SK-N-SH (cell line): ENCODE results near the gene ALKBH6. TPM values are rescaled to one million over a fixed set of nuclear protein-coding genes. Genes with fewer than 3 reads are reported as not detected.

Experiments used
- CTCF ChIA-PET: fragments of 300-600, 350-600 bp; formaldehyde crosslinking; extraction: SDS; loops from one replicate; lab custom pipeline; 2021; lab: Yijun Ruan, JAX
- POLR2A ChIA-PET: fragments of 350-600 bp; sonication (Branson Sonifier 250); formaldehyde crosslinking; extraction: SDS; loops from one replicate; lab custom pipeline; 2020; ENCODE audit warnings: antibody characterized with exemption, inconsistent platforms; lab: Yijun Ruan, JAX
- DNase-seq: peaks from one replicate; pipeline ENCODE4 v3.0.0; 2012
- H2AFZ ChIP-seq: fragments of 200-600 bp; sonication (generic); 2 replicates; pipeline ENCODE4 v1.8.1; 2016; ENCODE audit warnings: antibody characterized with exemption, mild to moderate bottlenecking, low read depth
- H3F3A ChIP-seq: fragments of 200-600 bp; sonication (generic); replicated peaks from 2 replicates; pipeline ENCODE3; 2016; ENCODE audit warnings: antibody characterized with exemption, mild to moderate bottlenecking; ENCODE audit not compliant: insufficient read depth
- H3K27ac ChIP-seq, 2 experiments: fragments of 200-500 bp in 1 of 2; fragments of 200-600 bp in 1 of 2; sonication (Bioruptor generic) in 1 of 2; sonication (generic), shearing (Covaris generic) in 1 of 2; 2 replicates each; pipeline versions ENCODE4 v1.5.1 to v1.6.1; 2014 to 2016; ENCODE audit warnings: low read depth in 2 of 2, inconsistent platforms in 1 of 2, low read length in 1 of 2, mild to moderate bottlenecking in 1 of 2, mixed read lengths in 1 of 2
- H3K27me3 ChIP-seq: fragments of 200-600 bp; sonication (generic), shearing (Covaris generic); 2 replicates; pipeline ENCODE4 v1.6.1; 2016; ENCODE audit warnings: mixed run types; ENCODE audit not compliant: insufficient read depth
- H3K36me3 ChIP-seq, 2 experiments: fragments of 200-500 bp in 1 of 2; fragments of 200-600 bp in 1 of 2; sonication (Bioruptor generic) in 1 of 2; sonication (generic) in 1 of 2; replicated peaks in 1 of 2; 2 replicates each; pipeline versions ENCODE3 to v1.5.1; 2014 to 2016; ENCODE audit warnings: low read length in 1 of 2, mild to moderate bottlenecking in 1 of 2; ENCODE audit not compliant: insufficient read depth in 2 of 2, control insufficient read depth in 1 of 2
- H3K4me1 ChIP-seq, 2 experiments: fragments of 200-500 bp in 1 of 2; fragments of 200-600 bp in 1 of 2; sonication (Bioruptor generic) in 1 of 2; sonication (generic), shearing (Covaris generic) in 1 of 2; 2 replicates each; pipeline versions ENCODE4 v1.5.1 to v1.6.1; 2014 to 2016; ENCODE audit warnings: low read depth in 1 of 2, low read length in 1 of 2, mixed run types in 1 of 2; ENCODE audit not compliant: insufficient read depth in 2 of 2, control insufficient read depth in 1 of 2
- H3K4me2 ChIP-seq: fragments of 200-600 bp; sonication (generic), shearing (Covaris generic); 2 replicates; pipeline ENCODE4 v1.6.1; 2017; ENCODE audit warnings: mixed run types
- H3K4me3 ChIP-seq, 2 experiments: fragments of 200-500 bp in 1 of 2; fragments of 200-600 bp in 1 of 2; sonication (Bioruptor generic) in 1 of 2; sonication (generic), shearing (Covaris generic) in 1 of 2; 2 replicates each; pipeline versions ENCODE4 v1.5.1 to v1.8.1; 2014 to 2016; ENCODE audit warnings: low read depth in 2 of 2, inconsistent platforms in 1 of 2, low read length in 1 of 2, mild to moderate bottlenecking in 1 of 2, mixed read lengths in 1 of 2, moderate library complexity in 1 of 2
- H3K79me2 ChIP-seq: fragments of 200-600 bp; sonication (generic); 2 replicates; pipeline ENCODE4 v1.8.1; 2017; ENCODE audit warnings: mild to moderate bottlenecking; ENCODE audit not compliant: insufficient read depth
- H3K9ac ChIP-seq: fragments of 200-600 bp; sonication (generic); 2 replicates; pipeline ENCODE4 v1.6.1; 2017; ENCODE audit warnings: mixed run types
- H3K9me2 ChIP-seq: fragments of 200-600 bp; sonication (generic); 2 replicates; pipeline ENCODE4 v1.6.1; 2017; ENCODE audit warnings: mixed run types
- H3K9me3 ChIP-seq: fragments of 200-600 bp; sonication (generic); 2 replicates; pipeline ENCODE4 v1.6.1; 2017; ENCODE audit warnings: mixed run types, mild to moderate bottlenecking, moderate library complexity
- H4K20me1 ChIP-seq: fragments of 200-600 bp; sonication (generic); 2 replicates; pipeline ENCODE4 v1.6.1; 2017; ENCODE audit warnings: mild to moderate bottlenecking, mixed run types; ENCODE audit not compliant: insufficient read depth
- CTCF ChIP-seq: fragments of 200-600 bp; sonication (generic); IDR thresholded peaks from 2 replicates; pipeline ENCODE4 v1.6.1; 2017; ENCODE audit warnings: antibody characterized with exemption, mild to moderate bottlenecking, moderate library complexity
- POLR2AphosphoS5 ChIP-seq: IDR thresholded peaks from 2 replicates; pipeline ENCODE4 v1.6.1; 2012; ENCODE audit warnings: low read depth, low read length
- RAD21 ChIP-seq: IDR thresholded peaks from 2 replicates; pipeline ENCODE4 v1.6.1; 2012; ENCODE audit warnings: mild to moderate bottlenecking, low read length
- SIN3A ChIP-seq: IDR thresholded peaks from 2 replicates; pipeline ENCODE4 v1.6.1; 2012; ENCODE audit warnings: low read depth, mild to moderate bottlenecking, low read length, moderate library complexity, borderline replicate concordance
- TAF1 ChIP-seq: IDR thresholded peaks from 2 replicates; pipeline ENCODE4 v1.6.1; 2012; ENCODE audit warnings: low read depth, mild to moderate bottlenecking, low read length, moderate library complexity, borderline replicate concordance
- WGBS: methylation state at CpG from one replicate; pipeline ENCODE4 v1.1.6; 2017; ENCODE audit warnings: low lambda C conversion rate; 5-methylcytosine and 5-hydroxymethylcytosine counted together
- polyA plus RNA-seq, 3 experiments: library from polyadenylated mRNA; depleted of rRNA; stranded (reverse); fragments of >200 nt; gene quantifications; 2 replicates each; pipeline ENCODE4 v1.2.3, GENCODE V29; 2012
- TF ChIP-seq, protein P1 (sequence below): IDR thresholded peaks from 2 replicates; pipeline ENCODE4; 2012

ALKBH6 gene
- polyA plus RNA-seq, 1 of the 3 experiments (the other 2 are of a cell fraction), result 29.9 TPM

- TF ChIP-seq, protein P1, sequence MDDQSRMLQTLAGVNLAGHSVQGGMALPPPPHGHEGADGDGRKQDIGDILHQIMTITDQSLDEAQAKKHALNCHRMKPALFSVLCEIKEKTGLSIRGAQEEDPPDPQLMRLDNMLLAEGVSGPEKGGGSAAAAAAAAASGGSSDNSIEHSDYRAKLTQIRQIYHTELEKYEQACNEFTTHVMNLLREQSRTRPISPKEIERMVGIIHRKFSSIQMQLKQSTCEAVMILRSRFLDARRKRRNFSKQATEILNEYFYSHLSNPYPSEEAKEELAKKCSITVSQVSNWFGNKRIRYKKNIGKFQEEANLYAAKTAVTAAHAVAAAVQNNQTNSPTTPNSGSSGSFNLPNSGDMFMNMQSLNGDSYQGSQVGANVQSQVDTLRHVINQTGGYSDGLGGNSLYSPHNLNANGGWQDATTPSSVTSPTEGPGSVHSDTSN, result no peak
- TF ChIP-seq POLR2AphosphoS5 (no peak), SIN3A (no peak)
- TF ChIP-seq, all 33 proteins: peak for 0
Measured at GRCh38 chr19:36031308-36031707, 17.3 kb upstream of the ALKBH6 start (continued).

DNA sequence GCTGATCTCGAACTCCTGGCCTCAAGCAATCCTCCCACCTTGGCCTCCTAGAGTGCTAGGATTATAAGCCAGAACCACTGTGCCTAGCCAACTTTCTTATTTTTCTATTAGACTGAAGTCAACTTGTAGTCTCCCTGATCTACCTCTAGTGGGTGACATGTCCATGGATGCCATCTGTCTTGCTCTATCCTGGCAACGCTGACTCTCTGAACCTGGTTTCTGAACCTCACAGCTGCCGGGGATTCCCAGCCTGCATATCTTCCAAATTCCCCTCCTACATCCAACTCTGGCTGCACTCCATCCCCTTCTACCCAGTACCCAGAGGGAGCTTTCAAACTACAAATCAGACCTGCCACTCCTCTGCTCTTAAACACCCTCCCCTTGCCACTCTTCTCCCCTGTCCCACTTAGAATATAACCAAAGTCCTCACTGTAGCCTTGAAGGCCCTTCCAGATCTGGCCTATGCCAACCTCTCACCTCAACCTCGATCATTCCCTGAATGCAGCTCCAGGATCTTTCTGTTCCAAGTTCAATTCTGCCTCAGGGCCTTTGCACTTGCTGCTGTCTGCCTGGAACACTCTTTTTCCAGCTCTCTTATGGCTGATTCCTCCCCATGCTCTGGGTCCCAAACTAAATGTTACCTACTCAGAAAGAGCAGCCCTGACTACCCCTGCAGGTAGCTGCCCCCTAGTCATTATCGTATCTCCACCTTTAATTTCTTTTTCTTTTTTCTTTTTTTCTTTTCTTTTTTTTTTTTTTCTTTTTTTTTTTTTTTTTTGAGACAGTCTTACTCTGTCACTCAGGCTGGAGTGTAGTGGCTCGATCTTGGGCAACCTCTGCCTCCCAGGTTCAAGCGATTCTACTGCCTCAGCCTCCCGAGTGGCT lies 16.5 kb upstream of the ALKBH6 start:
- Histone ChIP-seq H2AFZ (no peak overlapping the region), H3F3A (peaks cover 2% of the 10 kb centered on the region), H3K4me1 (peaks cover 0 to 3% of the 10 kb centered on the region in 2 experiments; a peak in 1 of 4 replicates), H3K4me2 (no peak overlapping the region), H4K20me1 (no peaks in the 10 kb centered on the region), H3K4me3 (no peak overlapping the region), H3K9me2 (no peaks in the 10 kb centered on the region), H3K9ac (no peak overlapping the region), H3K79me2 (0 out of 2 replicates have a peak, but pooled peaks cover 5% of the 10 kb centered on the region), H3K27ac (no peak overlapping the region), H3K9me3 (no peaks in the 10 kb centered on the region), H3K36me3 (peaks cover 0 to 12% of the 10 kb centered on the region in 2 experiments), H3K27me3 (no peaks in the 10 kb centered on the region)
- DNase-seq, result peak; percentile 34
- ChIA-PET CTCF (interaction anchor here (1.3 to 1.5 kb wide), 2 partner anchors 16 to 36 kb away, joined by 3 read pairs; partner anchors contain the start of genes ALKBH6 and SDHAF1), POLR2A (no interaction called here)
- TF ChIP-seq RAD21, result peak; percentile 24; the same call in 1 of the 2 replicates
- TF ChIP-seq TAF1, result no peak
- peak; percentile 7; the same call in 1 of the 2 replicates for TF ChIP-seq CTCF
- TF ChIP-seq, protein P1, result no peak
- 89% methylated on average over 8 of the region's 8 CpGs for WGBS
